Endothelial cell of umbilical vein (primary cell): ENCODE measurements around the gene TMEM51.

Experiments
- CTCF ChIP-seq, 2 donors: IDR thresholded peaks; 1 replicate in 1 of 2; 2 replicates in 1 of 2; pipeline ENCODE4 v1.5.1; 2011; ENCODE audit warnings: low read length in 2 of 2, mild to moderate bottlenecking in 2 of 2, moderate library complexity in 2 of 2, control low read depth in 1 of 2, inconsistent platforms in 1 of 2, low read depth in 1 of 2; ENCODE audit not compliant: insufficient read depth in 1 of 2; ENCODE audit errors: extremely low read depth in 1 of 2
- GATA2 ChIP-seq: IDR thresholded peaks from 2 replicates; pipeline ENCODE4 v1.7.0; 2011; ENCODE audit warnings: low read depth, mild to moderate bottlenecking, moderate library complexity, mixed read lengths, low read length; ENCODE audit not compliant: insufficient read length, insufficient read depth
- MAX ChIP-seq: IDR thresholded peaks from 2 replicates; pipeline ENCODE4 v1.6.1; 2011; ENCODE audit not compliant: insufficient read depth, insufficient read length
- POLR2A ChIP-seq: IDR thresholded peaks from 2 replicates; pipeline ENCODE4 v1.6.1; 2012; ENCODE audit warnings: low read depth, mild to moderate bottlenecking, control low read depth, low read length

- no peak for TF ChIP-seq POLR2A
- no peak for TF ChIP-seq MAX
- TF ChIP-seq GATA2, result no peak
- no peak for TF ChIP-seq CTCF (IDR thresholded peaks at IDR 0.05; ENCODE audit: extremely low read depth in 1 of 2, insufficient read depth in 1 of 2, low read depth in 1 of 2, low read length in 2 of 2)
These were observed 36.3 kb downstream of the TMEM51 start for GRCh38 chr1:15189692-15190370.
